ENCODE measurements around the gene LST1. TPM values are rescaled to one million over a fixed set of nuclear protein-coding genes. Genes with fewer than 3 reads are reported as not detected.

The LST1 gene
- total RNA-seq (2021), result 0.34 to 0.66 TPM in 2 of 3 replicates, not detected in the other
- Bru-seq, nascent RNA, result percentile 16 among the genes with signal in this experiment
- long read RNA-seq, experiment 1, result 0 reads
- long read RNA-seq, experiment 2, result 0 reads
- long read RNA-seq, experiment 3, result 0 reads

GRCh38 chr6:31586008-31586407, at the start of gene LST1:
TSS of gene LST1 (plus strand) at chr6:31586277. CDS start at chr6:31587300, 1,023 bp downstream.
- no peak within 1 kb of the TSS for H3K4me3 Mint-ChIP-seq

GRCh38 chr6:31538805-31539400, 47.2 kb upstream of the LST1 start:
- peaks cover 71% of the 10 kb centered on the region for H3K36me3 Mint-ChIP-seq
- no peak for ATAC-seq

More at GRCh38 chr6:31586008-31586407, at the start of gene LST1:
- Mint-ChIP-seq H3K9me3 (no peaks in the 10 kb centered on the region), H3K27me3 (ENCODE audit: low read depth) (peaks cover 16% of the 10 kb centered on the region), H3K36me3 (no peaks in the 10 kb centered on the region), H3K4me1 (peaks cover 18% of the 10 kb centered on the region), H3K27ac (no peak within 1 kb of the TSS)
- ATAC-seq (no peak), DNase-seq (ENCODE audit: low spot score) (no peak)
- TF ChIP-seq NR1H2 (CRISPR knock-in tag; IDR thresholded peaks at IDR 0.05) (no peak), ESRRA (CRISPR knock-in tag; IDR thresholded peaks at IDR 0.05; ENCODE audit: borderline replicate concordance) (no peak), ATF1 (CRISPR knock-in tag; IDR thresholded peaks at IDR 0.05) (no peak), HMGA2 (CRISPR knock-in tag; IDR thresholded peaks at IDR 0.05) (no peak), ZNF423 (CRISPR knock-in tag; IDR thresholded peaks at IDR 0.05) (no peak), ZNF263 (CRISPR knock-in tag; IDR thresholded peaks at IDR 0.05; ENCODE audit: low read depth) (no peak)
- POLR2A ChIA-PET, result interaction anchor here (1.0 kb wide), 1 partner anchor 54 kb away, joined by 3 read pairs; no protein-coding TSS in a partner anchor
- CTCF ChIA-PET, result interaction anchor here (0.5 to 15.1 kb wide), 9 partner anchors 10 to 44 kb away, joined by 3 to 293 read pairs (median 5); partner anchors contain the start of genes AIF1, ATP6V1G2, DDX39B and NCR3

DNA sequence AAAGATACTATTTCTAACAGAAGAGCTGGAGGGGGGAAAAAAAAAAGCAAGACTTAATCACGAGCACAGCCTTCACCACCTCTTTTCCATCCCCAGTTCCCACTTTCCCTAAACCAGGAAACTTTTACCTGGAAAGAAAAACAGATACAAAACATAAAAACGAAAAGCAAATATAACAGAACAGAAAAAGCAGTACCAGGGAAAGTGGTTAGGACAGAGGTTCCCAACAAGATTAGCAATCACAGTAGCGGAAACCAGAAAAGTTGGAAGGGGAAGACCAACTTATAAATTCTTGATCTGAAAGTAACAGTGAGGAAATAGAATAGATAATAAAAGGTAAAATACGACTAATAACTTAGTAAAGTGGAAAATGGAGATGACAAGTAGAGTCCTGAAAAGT, 45.4 kb upstream of the LST1 start:
- no peaks in the 10 kb centered on the region for H3K9me3 Mint-ChIP-seq
- CTCF ChIA-PET, result interaction anchor here (0.9 to 4.8 kb wide), 2 partner anchors 12 to 58 kb away, joined by 4 to 23 read pairs; partner anchors contain the start of gene MCCD1

More at GRCh38 chr6:31538805-31539400, 47.2 kb upstream of the LST1 start:
- POLR2A ChIA-PET, result interaction anchor here (1.1 kb wide), 1 partner anchor 100 kb away, joined by 3 read pairs; no protein-coding TSS in a partner anchor
- Mint-ChIP-seq H3K4me3 (peak overlapping the region; percentile 99), H3K27ac (peak overlapping the region; percentile 89), H3K9me3 (no peaks in the 10 kb centered on the region), H3K27me3 (ENCODE audit: low read depth) (no peaks in the 10 kb centered on the region), H3K4me1 (peaks cover 42% of the 10 kb centered on the region)
- DNase-seq (ENCODE audit: low spot score), result no peak
- CTCF ChIA-PET, result interaction anchor here (0.5 kb wide), 1 partner anchor 10 kb away, joined by 5 read pairs; the partner anchor contains the start of gene MCCD1
- TF ChIP-seq CBFB (CRISPR knock-in tag; IDR thresholded peaks at IDR 0.05; ENCODE audit: low read depth) (no peak), GTF2I (CRISPR knock-in tag; conservative IDR thresholded peaks at IDR 0.05) (no peak), JUN (CRISPR knock-in tag; IDR thresholded peaks at IDR 0.05) (no peak), ZNF423 (CRISPR knock-in tag; IDR thresholded peaks at IDR 0.05) (no peak)

More for the DNA sequence above, 45.4 kb upstream of the LST1 start:
- no peaks in the 10 kb centered on the region for H3K27me3 Mint-ChIP-seq (ENCODE audit: low read depth)
- H3K36me3 Mint-ChIP-seq, result peaks cover 54% of the 10 kb centered on the region
- peak overlapping the region; percentile 98 for H3K27ac Mint-ChIP-seq
- DNase-seq (ENCODE audit: low spot score), result no peak
- POLR2A ChIA-PET, result interaction anchor here (0.5 to 2.5 kb wide), 6 partner anchors 11 to 309 kb away, joined by 4 to 22 read pairs (median 6); partner anchors contain the start of genes MCCD1, MICB and PRRC2A
- peaks cover 40% of the 10 kb centered on the region for H3K4me1 Mint-ChIP-seq
- TF ChIP-seq ZNF512 (CRISPR knock-in tag; IDR thresholded peaks at IDR 0.05; ENCODE audit: borderline replicate concordance), result no peak
- TF ChIP-seq, protein P1, sequence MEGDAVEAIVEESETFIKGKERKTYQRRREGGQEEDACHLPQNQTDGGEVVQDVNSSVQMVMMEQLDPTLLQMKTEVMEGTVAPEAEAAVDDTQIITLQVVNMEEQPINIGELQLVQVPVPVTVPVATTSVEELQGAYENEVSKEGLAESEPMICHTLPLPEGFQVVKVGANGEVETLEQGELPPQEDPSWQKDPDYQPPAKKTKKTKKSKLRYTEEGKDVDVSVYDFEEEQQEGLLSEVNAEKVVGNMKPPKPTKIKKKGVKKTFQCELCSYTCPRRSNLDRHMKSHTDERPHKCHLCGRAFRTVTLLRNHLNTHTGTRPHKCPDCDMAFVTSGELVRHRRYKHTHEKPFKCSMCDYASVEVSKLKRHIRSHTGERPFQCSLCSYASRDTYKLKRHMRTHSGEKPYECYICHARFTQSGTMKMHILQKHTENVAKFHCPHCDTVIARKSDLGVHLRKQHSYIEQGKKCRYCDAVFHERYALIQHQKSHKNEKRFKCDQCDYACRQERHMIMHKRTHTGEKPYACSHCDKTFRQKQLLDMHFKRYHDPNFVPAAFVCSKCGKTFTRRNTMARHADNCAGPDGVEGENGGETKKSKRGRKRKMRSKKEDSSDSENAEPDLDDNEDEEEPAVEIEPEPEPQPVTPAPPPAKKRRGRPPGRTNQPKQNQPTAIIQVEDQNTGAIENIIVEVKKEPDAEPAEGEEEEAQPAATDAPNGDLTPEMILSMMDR (IDR thresholded peaks at IDR 0.05), result no peak
- no peak for TF ChIP-seq TEAD4 (CRISPR knock-in tag; IDR thresholded peaks at IDR 0.05)
- TF ChIP-seq PRRX2 (CRISPR knock-in tag; IDR thresholded peaks at IDR 0.05), result no peak
- H3K4me3 Mint-ChIP-seq, result peak overlapping the region; percentile 99
- no peak for ATAC-seq

All from WTC11 (cell line).